ENCODE measurements around the gene CLDN6.

Gene CLDN6

DNA sequence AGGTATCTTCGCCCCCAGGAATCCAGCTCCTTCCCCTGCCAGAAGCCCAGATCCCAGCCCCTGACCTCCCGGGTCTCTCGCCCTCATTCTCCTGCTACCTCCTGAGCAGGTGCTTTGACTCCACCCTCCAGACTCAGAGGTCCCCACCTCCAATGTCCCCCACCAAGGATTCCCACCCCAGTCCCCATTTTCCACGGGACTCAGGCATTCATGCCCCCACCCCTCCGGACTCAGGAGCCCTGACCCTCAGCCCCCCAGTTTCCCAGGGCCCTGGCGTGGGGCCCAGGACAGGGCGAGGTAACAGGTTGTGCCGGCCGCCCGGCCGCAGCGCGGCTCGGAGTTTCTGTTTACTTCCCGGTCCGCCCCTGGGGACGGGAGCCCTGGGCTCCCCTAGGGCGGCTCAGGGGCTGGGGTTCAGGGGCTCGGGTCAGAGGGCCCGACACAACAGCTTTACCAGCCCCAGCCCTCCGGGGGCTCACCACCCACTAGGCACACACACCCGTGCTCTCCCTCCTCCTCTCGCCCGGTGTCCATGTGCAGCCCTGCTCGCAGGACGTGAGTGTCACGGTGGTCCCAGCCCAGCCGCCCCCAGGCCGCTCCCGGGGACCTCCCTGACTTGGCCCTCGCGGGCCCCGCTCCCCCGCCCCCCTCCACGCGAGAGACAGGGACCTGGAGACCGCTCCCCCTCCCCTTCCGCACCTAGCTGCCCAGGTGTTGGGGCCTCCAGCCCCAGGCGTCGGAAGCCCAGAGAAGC is 18.2 kb upstream of the CLDN6 start:
- Histone ChIP-seq H3K36me3 (ENCODE audit: control insufficient read depth in 2 of 2, insufficient read depth in 2 of 2, low read length in 2 of 2) (no peaks in the 10 kb centered on the region), H3K9ac (ENCODE audit: low read length in 2 of 2) (no peak overlapping the region), H3K4me1 (ENCODE audit: control insufficient read depth, insufficient read depth, low read length) (no peaks in the 10 kb centered on the region), H3K9me3 (ENCODE audit: control insufficient read depth in 2 of 2, low read length in 2 of 2) (no peaks in the 10 kb centered on the region), H3K27me3 (ENCODE audit: control insufficient read depth in 1 of 2, insufficient read depth in 2 of 2, low read length in 2 of 2) (peaks cover 53 to 64% of the 10 kb centered on the region in 2 donors), H3K4me3 (ENCODE audit: low read length in 2 of 2) (no peak overlapping the region), H3K27ac (ENCODE audit: low read length) (no peak overlapping the region)

DNA sequence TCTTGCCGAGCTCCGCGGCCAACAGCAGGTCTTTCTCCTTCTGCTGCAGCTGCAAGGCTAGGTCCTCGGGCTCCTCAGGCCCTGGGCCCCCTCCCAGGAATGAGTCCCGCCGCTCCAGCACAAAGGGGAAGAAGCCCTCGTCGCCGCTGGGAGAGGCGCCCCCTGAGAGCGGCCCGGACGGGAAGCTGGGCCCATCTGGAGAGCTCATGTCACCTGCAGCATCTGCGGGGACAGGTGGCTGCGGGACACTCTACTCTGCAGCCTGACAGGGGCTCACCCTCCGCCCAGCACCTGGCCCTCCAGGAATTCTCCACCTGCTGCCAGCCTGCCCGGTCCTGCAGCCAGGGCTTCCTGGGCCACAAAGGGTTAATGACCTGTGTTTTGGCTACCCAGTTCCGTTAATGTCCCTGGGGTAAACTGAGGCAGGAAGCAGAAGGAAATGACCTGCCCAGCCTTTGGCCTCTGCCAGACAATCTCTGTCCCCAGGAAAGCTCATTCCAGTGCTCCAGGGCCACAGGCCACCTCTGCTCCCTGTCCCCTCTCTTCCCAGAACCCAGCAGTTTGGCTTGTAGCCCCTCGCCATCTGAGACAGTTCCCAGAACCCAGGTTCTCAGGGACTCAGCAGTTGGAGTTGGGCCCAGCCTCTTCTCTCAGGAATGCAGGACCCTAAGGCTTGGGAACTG is 17.4 kb upstream of the CLDN6 start:
- no peak overlapping the region for H3K27ac ChIP-seq (ENCODE audit: low read length)
- H3K27me3 ChIP-seq (ENCODE audit: control insufficient read depth in 1 of 2, insufficient read depth in 2 of 2, low read length in 2 of 2): peaks cover 60 to 71% of the 10 kb centered on the region in 2 donors
- no peaks in the 10 kb centered on the region for H3K36me3 ChIP-seq (ENCODE audit: control insufficient read depth in 2 of 2, insufficient read depth in 2 of 2, low read length in 2 of 2)
- H3K9ac ChIP-seq (ENCODE audit: low read length in 2 of 2): no peak overlapping the region
- no peaks in the 10 kb centered on the region for H3K9me3 ChIP-seq (ENCODE audit: control insufficient read depth in 2 of 2, low read length in 2 of 2)
- H3K4me3 ChIP-seq (ENCODE audit: low read length in 2 of 2): no peak overlapping the region
- H3K4me1 ChIP-seq (ENCODE audit: control insufficient read depth, insufficient read depth, low read length): no peaks in the 10 kb centered on the region

DNA sequence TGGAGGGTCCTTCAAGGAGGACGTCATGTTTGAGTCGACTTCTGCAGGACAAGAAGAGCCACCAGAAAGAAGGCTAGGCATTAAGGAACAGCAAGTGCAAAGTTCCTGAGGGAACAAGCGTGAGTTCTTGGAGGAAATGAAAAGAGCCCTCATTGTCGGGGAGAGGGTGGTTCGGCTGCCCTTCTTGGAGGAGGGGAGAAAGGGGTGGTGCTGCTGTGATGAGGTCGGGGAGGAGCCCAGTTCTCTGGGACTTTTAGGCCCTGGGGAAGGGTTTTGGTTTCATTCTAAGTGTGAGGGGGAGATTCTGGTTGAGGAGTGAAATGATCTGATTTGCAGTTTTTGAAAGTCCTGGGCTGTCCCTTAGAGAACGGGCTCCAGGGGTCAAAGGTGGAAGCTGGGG is 14.6 kb upstream of the CLDN6 start:
- H3K36me3 ChIP-seq (ENCODE audit: control insufficient read depth in 2 of 2, insufficient read depth in 2 of 2, low read length in 2 of 2): no peaks in the 10 kb centered on the region
- H3K9me3 ChIP-seq (ENCODE audit: control insufficient read depth in 2 of 2, low read length in 2 of 2): no peaks in the 10 kb centered on the region
- no peak overlapping the region for H3K9ac ChIP-seq (ENCODE audit: low read length in 2 of 2)
- no peak overlapping the region for H3K27ac ChIP-seq (ENCODE audit: low read length)
- H3K4me3 ChIP-seq (ENCODE audit: low read length in 2 of 2): no peak overlapping the region
- H3K27me3 ChIP-seq (ENCODE audit: control insufficient read depth in 1 of 2, insufficient read depth in 2 of 2, low read length in 2 of 2): peaks cover 64 to 69% of the 10 kb centered on the region in 2 donors
- H3K4me1 ChIP-seq (ENCODE audit: control insufficient read depth, insufficient read depth, low read length): peaks cover 13% of the 10 kb centered on the region

DNA sequence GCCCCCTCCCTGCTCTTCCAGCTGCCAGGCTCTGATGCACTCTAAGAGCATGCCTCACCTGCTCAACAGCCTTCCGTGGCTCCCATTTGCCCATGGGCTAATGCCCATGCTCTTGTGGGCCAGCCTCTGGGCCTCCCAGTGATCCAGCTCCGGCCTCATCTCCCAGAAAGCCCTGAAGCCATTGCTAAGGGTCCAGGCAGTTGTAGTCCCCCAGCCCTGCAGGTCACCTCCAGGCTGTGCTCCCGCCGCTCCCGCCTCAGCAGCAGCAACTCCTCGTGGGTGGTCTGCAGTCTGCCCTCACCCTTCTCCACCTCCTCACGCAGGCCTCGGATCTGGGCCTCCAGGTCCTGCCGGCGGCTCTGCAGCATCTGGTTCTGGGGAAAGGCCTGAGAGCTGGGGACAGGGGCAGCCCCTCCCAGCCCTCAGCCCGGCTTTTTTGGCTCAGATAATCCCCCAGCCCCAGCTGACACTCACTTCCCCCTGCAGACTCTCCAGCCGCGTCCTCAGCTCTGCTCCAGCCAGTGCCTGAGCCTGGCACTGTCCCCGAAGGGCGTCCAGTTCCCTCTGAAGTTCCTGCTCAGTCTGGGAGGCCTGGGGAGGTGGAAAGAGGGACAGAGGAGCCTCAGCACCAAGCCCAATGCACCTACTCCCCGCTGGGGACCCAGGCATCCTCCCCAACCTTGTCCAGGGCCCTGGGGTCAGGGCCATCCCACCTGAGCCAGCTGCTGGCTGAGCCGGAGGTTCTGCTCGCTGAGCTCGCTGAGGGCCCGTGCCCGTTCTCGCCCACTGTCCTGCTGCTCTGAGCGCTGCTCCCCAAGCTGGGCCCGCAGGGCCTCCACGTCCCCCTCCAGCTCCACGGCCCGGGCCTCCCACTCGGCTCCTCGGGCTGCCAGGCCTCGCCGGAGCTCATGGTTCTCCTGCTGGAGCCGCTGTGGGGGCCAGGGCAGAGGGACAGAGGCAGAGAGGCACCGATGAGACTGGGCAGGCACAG is 12.5 kb upstream of the CLDN6 start:
- Histone ChIP-seq H3K27me3 (ENCODE audit: control insufficient read depth in 1 of 2, insufficient read depth in 2 of 2, low read length in 2 of 2) (peaks cover 45 to 53% of the 10 kb centered on the region in 2 donors), H3K4me3 (ENCODE audit: low read length in 2 of 2) (no peak overlapping the region), H3K9me3 (ENCODE audit: control insufficient read depth in 2 of 2, low read length in 2 of 2) (no peaks in the 10 kb centered on the region), H3K27ac (ENCODE audit: low read length) (no peak overlapping the region), H3K9ac (ENCODE audit: low read length in 2 of 2) (no peak overlapping the region), H3K4me1 (ENCODE audit: control insufficient read depth, insufficient read depth, low read length) (peaks cover 13% of the 10 kb centered on the region), H3K36me3 (ENCODE audit: control insufficient read depth in 2 of 2, insufficient read depth in 2 of 2, low read length in 2 of 2) (peaks cover 9 to 11% of the 10 kb centered on the region in 2 donors)

DNA sequence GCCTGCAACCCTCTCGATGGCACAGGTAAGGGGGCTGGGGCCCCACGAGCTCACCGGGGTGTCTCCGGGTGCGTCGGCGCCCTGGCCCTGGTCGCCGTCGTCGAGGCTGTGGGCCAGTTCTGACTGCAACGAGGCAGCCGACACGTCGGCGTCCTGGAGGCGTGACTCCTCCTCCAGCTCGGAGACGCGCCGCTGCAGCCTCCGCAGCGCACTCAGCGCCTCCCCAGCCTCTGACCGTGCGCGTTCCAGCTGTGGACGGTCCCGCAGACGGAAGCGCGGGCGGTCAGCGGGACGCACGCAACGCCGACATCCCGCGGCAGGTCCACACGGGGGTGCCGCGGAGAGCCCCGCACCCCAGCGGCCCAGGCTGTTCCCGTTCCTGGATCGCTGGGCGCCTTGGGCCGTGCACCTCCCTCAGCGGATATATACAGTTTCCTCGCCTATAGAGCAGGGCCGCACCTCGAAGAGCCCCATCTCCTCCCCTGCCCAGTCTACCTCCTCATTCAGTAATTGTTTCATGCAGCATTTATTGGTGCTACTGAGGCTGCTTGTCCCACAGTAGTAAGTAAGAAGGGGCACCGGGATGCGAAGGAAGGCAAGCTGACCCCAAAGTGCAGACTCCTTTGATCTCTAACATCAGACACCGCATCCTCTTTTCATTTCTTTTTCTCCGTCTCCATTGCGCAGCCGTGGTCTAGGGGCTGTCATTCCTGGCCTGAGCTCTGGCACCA is 11.7 kb upstream of the CLDN6 start:
- H3K4me1 ChIP-seq (ENCODE audit: control insufficient read depth, insufficient read depth, low read length): peaks cover 13% of the 10 kb centered on the region
- H3K9me3 ChIP-seq (ENCODE audit: control insufficient read depth in 2 of 2, low read length in 2 of 2): no peaks in the 10 kb centered on the region
- H3K27ac ChIP-seq (ENCODE audit: low read length): no peak overlapping the region
- H3K4me3 ChIP-seq (ENCODE audit: low read length in 2 of 2): peak overlapping the region in 1 of 2 donors; percentile 44
- peaks cover 40 to 46% of the 10 kb centered on the region in 2 donors for H3K27me3 ChIP-seq (ENCODE audit: control insufficient read depth in 1 of 2, insufficient read depth in 2 of 2, low read length in 2 of 2)
- H3K36me3 ChIP-seq (ENCODE audit: control insufficient read depth in 2 of 2, insufficient read depth in 2 of 2, low read length in 2 of 2): peaks cover 9 to 11% of the 10 kb centered on the region in 2 donors
- H3K9ac ChIP-seq (ENCODE audit: low read length in 2 of 2): no peak overlapping the region

DNA sequence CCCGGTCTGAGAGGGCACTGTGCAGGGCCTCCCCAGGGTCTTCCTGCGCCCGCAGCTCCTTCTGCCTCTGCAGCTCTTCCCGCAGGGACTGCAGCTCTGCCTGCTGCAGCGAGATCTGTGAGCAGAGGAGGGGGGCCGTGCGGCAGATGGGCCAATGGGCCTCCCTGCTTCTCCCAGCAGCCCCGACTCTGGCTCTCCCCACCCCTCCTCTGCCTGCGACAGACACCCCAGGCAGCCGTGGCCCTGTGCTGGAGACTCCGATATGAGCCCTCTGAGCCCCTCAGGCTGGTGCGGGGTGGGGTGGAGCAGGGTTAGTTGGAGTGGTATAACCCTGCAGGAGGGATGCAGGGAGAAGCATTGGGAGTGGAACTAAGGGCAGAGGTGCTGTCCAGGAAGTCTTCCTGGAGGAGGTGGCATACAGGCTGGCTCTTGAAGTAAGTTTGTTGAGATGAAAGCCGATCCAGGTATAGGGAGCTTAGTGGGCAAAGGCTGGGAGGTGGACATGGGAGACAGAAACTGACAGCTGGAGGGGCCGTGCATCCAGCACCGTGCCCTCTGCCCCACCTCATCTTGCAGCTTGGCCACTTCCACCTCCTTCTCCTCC is 10.8 kb upstream of the CLDN6 start:
- Histone ChIP-seq H3K9me3 (ENCODE audit: control insufficient read depth in 2 of 2, low read length in 2 of 2) (no peaks in the 10 kb centered on the region), H3K27ac (ENCODE audit: low read length) (no peak overlapping the region), H3K9ac (ENCODE audit: low read length in 2 of 2) (no peak overlapping the region), H3K4me1 (ENCODE audit: control insufficient read depth, insufficient read depth, low read length) (peaks cover 13% of the 10 kb centered on the region), H3K36me3 (ENCODE audit: control insufficient read depth in 2 of 2, insufficient read depth in 2 of 2, low read length in 2 of 2) (peaks cover 9 to 11% of the 10 kb centered on the region in 2 donors), H3K4me3 (ENCODE audit: low read length in 2 of 2) (peak overlapping the region in 1 of 2 donors; percentile 8), H3K27me3 (ENCODE audit: control insufficient read depth in 1 of 2, insufficient read depth in 2 of 2, low read length in 2 of 2) (peaks cover 38 to 40% of the 10 kb centered on the region in 2 donors)

DNA sequence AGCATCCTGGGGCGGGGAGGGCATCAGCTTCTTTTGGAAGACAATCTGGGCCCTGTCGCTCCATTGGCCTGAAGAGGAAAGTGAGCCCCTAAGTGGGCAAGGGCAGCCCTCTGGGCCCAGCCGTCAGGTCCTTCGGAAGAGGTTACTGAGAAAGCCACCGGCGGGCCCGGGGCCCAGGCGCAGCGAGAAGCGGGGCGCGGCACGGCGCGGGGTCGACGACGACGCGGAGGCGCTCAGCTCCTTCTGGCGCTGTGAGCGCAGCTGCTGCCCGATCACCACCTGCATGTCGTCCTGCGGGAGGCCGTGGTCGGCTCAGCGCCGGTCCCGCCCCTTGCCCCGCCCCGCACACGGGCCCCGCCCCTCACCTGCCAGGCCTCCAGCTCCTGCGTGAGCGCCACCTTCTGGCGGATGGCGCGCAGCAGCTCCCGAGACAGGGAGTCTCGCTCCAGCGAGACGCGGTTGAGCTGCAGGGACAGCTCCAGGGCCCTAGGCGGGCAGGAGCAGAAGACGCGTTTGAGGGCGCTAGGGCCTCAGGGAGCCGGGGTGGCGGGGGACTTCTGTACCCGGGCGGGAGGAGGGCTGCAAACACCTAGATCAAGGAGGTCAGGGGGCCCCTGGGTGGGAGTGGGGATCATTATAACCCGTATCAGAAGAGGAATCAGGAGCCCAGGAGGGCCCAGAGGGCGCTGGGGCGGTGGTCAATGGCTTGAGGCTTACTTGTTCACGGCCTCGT is 10.2 kb upstream of the CLDN6 start:
- H3K4me1 ChIP-seq (ENCODE audit: control insufficient read depth, insufficient read depth, low read length): peaks cover 20% of the 10 kb centered on the region
- no peak overlapping the region for H3K27ac ChIP-seq (ENCODE audit: low read length)
- H3K36me3 ChIP-seq (ENCODE audit: control insufficient read depth in 2 of 2, insufficient read depth in 2 of 2, low read length in 2 of 2): peaks cover 9 to 11% of the 10 kb centered on the region in 2 donors
- H3K4me3 ChIP-seq (ENCODE audit: low read length in 2 of 2): peak overlapping the region in 1 of 2 donors; percentile 8
- peaks cover 33 to 35% of the 10 kb centered on the region in 2 donors for H3K27me3 ChIP-seq (ENCODE audit: control insufficient read depth in 1 of 2, insufficient read depth in 2 of 2, low read length in 2 of 2)
- H3K9me3 ChIP-seq (ENCODE audit: control insufficient read depth in 2 of 2, low read length in 2 of 2): no peaks in the 10 kb centered on the region
- H3K9ac ChIP-seq (ENCODE audit: low read length in 2 of 2): no peak overlapping the region

DNA sequence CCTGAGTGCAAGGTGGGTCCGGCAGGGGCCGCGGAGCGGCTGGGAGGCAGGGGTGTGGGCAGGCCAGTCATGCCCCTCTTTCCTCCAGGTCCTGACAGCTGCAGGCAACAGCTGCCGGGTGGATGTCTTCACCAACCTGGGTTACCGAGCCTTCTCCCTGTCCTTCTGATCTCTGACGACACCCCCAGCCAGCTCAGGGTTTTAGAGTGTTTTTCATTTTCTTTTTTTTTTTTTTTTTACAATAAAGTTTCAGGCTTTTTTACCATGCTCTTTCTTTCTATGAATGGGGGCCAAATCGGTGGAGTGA is 9.5 kb upstream of the CLDN6 start:
- Histone ChIP-seq H3K4me1 (ENCODE audit: control insufficient read depth, insufficient read depth, low read length) (peaks cover 27% of the 10 kb centered on the region), H3K9me3 (ENCODE audit: control insufficient read depth in 2 of 2, low read length in 2 of 2) (no peaks in the 10 kb centered on the region), H3K27ac (ENCODE audit: low read length) (no peak overlapping the region), H3K4me3 (ENCODE audit: low read length in 2 of 2) (no peak overlapping the region), H3K27me3 (ENCODE audit: control insufficient read depth in 1 of 2, insufficient read depth in 2 of 2, low read length in 2 of 2) (peaks cover 32 to 33% of the 10 kb centered on the region in 2 donors), H3K9ac (ENCODE audit: low read length in 2 of 2) (no peak overlapping the region), H3K36me3 (ENCODE audit: control insufficient read depth in 2 of 2, insufficient read depth in 2 of 2, low read length in 2 of 2) (peaks cover 9 to 11% of the 10 kb centered on the region in 2 donors)

DNA sequence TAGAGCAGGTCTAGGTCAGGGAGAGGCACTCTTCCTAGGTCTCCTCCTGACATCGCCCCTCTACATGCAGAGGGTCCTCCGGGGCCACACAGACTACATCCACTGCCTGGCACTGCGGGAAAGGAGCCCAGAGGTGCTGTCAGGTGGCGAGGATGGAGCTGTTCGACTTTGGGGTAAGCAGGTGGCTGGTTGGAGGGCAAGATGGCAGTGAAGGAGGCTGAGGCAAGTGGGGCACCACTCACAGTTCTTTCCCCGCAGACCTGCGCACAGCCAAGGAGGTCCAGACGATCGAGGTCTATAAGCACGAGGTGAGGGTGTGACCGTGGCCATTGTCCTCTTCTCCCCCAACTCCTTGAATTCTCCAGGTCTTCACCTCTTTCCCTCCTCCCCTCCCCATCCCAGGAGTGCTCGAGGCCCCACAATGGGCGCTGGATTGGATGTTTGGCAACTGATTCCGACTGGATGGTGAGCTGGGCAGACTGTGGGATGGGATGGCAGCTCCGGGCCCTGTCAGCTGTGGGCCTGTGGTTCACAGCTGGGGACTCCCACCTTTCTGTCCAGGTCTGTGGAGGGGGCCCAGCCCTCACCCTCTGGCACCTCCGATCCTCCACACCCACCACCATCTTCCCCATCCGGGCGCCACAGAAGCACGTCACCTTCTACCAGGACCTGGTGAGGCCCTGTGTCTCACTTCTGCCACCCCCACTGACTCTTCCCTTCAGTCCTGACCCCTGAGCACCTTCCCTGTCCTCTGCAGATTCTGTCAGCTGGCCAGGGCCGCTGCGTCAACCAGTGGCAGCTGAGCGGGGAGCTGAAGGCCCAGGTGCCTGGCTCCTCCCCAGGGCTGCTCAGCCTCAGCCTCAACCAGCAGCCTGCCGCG is 8.9 kb upstream of the CLDN6 start:
- Histone ChIP-seq H3K4me3 (ENCODE audit: low read length in 2 of 2) (no peak overlapping the region), H3K9ac (ENCODE audit: low read length in 2 of 2) (no peak overlapping the region), H3K36me3 (ENCODE audit: control insufficient read depth in 2 of 2, insufficient read depth in 2 of 2, low read length in 2 of 2) (peaks cover 9 to 11% of the 10 kb centered on the region in 2 donors), H3K9me3 (ENCODE audit: control insufficient read depth in 2 of 2, low read length in 2 of 2) (no peaks in the 10 kb centered on the region), H3K27me3 (ENCODE audit: control insufficient read depth in 1 of 2, insufficient read depth in 2 of 2, low read length in 2 of 2) (peaks cover 28% of the 10 kb centered on the region in 2 donors), H3K4me1 (ENCODE audit: control insufficient read depth, insufficient read depth, low read length) (peaks cover 33% of the 10 kb centered on the region), H3K27ac (ENCODE audit: low read length) (no peak overlapping the region)
